Adipocyte (in vitro differentiated cells): ENCODE data around the gene ZBTB16.
A peak's percentile ranks its signal among the peaks of the same experiment; 100 is the strongest.

Source experiments
- DNase-seq: peaks from one replicate; pipeline ENCODE4 v3.0.0-alpha.2; 2015; ENCODE audit warnings: low read depth
- H3K27me3 ChIP-seq: replicated peaks from 2 replicates; pipeline ENCODE4 v1.7.0; 2013; ENCODE audit warnings: mild to moderate bottlenecking, low read length, moderate library complexity; ENCODE audit not compliant: control insufficient read depth, insufficient read depth
- H3K36me3 ChIP-seq: 2 replicates; pipeline ENCODE4 v1.7.0; 2013; ENCODE audit warnings: low read length, mild to moderate bottlenecking, moderate library complexity; ENCODE audit not compliant: control insufficient read depth, insufficient read depth, severe bottlenecking
- H3K4me1 ChIP-seq: 2 replicates; pipeline ENCODE4 v1.7.0; 2013; ENCODE audit warnings: mild to moderate bottlenecking, low read length, moderate library complexity; ENCODE audit not compliant: control insufficient read depth, insufficient read depth
- H3K4me3 ChIP-seq: 2 replicates; pipeline ENCODE4 v1.7.0; 2013; ENCODE audit warnings: mild to moderate bottlenecking, low read length, moderate library complexity
- H3K9ac ChIP-seq: 2 replicates; pipeline ENCODE4 v1.7.0; 2013; ENCODE audit warnings: mild to moderate bottlenecking, low read length, moderate library complexity
- H3K9me3 ChIP-seq: 2 replicates; pipeline ENCODE4 v1.7.0; 2013; ENCODE audit warnings: mild to moderate bottlenecking, low read length, moderate library complexity; ENCODE audit not compliant: control insufficient read depth

The ZBTB16 gene

DNA sequence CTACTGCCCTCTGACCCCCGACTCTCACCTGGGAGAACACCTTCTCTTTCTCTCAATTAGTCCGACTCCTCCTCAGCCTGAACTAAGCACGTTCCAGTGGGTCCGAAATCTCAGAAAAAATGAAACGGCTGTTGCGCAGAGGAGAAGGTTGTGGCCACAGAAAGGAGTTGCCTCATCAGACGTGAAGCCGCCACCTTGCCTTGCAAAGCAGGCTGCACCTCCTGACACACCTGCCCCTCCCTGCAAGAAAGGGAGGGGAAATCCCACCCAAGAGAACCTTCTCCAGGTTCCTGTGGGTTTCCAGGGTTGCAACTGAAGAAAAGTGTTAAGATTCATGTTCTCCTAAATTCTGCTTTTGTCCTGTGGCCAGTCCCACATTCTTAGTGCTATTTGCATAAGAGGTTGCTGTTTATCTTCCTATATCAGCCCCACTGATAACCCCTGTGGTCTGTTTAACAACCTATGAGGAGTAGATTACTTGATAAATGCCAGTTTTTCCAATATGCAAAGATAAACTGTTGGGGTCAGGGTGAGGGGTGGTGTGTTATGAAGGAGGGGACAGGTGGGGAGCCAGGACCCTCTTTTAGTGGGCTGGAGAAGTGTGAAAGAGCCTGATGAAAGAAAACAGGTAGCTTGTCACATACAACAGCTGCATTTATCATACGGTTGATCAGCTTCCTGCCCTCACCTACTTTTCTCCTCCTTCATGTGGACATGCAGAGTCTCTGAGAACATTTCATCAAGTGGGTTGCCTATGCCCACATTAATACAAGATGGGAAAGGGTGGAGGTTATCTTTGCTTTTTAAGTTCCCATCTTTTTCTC, 18.2 kb downstream of the ZBTB16 start:
- no peaks in the 10 kb centered on the region for H3K27me3 ChIP-seq
- peaks cover 96% of the 10 kb centered on the region for H3K4me1 ChIP-seq
- no peak overlapping the region for H3K4me3 ChIP-seq
- H3K36me3 ChIP-seq: peaks cover 49% of the 10 kb centered on the region
- no peaks in the 10 kb centered on the region for H3K9me3 ChIP-seq
- no peak for DNase-seq
- peak overlapping the region; percentile 79 for H3K9ac ChIP-seq

- Histone ChIP-seq H3K9me3 (no peaks in the 10 kb centered on the region), H3K4me1 (peaks cover 97% of the 10 kb centered on the region), H3K36me3 (peaks cover 50% of the 10 kb centered on the region), H3K4me3 (no peak overlapping the region), H3K9ac (peak overlapping the region; percentile 79), H3K27me3 (no peaks in the 10 kb centered on the region)
- no peak for DNase-seq
These were observed 18.9 kb downstream of the ZBTB16 start for GRCh38 chr11:114078423-114078822.

- no peak for DNase-seq
- Histone ChIP-seq H3K27me3 (no peaks in the 10 kb centered on the region), H3K4me1 (peaks cover 97% of the 10 kb centered on the region), H3K36me3 (peaks cover 45% of the 10 kb centered on the region), H3K4me3 (peak overlapping the region; percentile 54), H3K9me3 (no peaks in the 10 kb centered on the region), H3K9ac (peak overlapping the region; percentile 79)
These were observed 20.1 kb downstream of the ZBTB16 start for GRCh38 chr11:114079511-114080065.

DNA sequence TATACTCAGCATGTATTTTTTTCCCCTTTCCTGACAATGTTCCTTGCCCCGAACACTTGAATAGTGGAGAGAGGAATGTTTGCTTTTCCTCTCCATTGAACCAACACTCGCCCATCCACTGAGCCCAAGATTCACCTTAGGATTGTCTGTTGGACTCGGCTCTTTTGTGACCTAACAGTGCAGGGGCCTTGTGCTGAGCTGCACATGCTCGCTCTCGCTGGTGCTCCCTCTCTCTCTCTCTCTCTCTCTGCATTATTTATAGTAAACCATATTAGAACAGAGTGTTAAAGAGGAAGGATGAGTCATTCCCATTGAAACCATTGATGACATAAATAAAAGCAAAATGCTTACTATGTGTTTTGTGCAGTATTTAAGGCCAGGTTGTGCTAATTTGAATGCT, 20.7 kb downstream of the ZBTB16 start:
- DNase-seq: no peak

GRCh38 chr11:114080769-114081168, 21.3 kb downstream of the ZBTB16 start:
- Histone ChIP-seq H3K9me3 (no peaks in the 10 kb centered on the region), H3K4me1 (peaks cover 98% of the 10 kb centered on the region), H3K4me3 (peak overlapping the region; percentile 37)

More for the DNA sequence above, 20.7 kb downstream of the ZBTB16 start:
- H3K4me3 ChIP-seq: peak overlapping the region; percentile 54
- H3K36me3 ChIP-seq: peaks cover 42% of the 10 kb centered on the region
- H3K9ac ChIP-seq: peak overlapping the region; percentile 79
- H3K9me3 ChIP-seq: no peaks in the 10 kb centered on the region
- no peaks in the 10 kb centered on the region for H3K27me3 ChIP-seq
- H3K4me1 ChIP-seq: peaks cover 96% of the 10 kb centered on the region

DNA sequence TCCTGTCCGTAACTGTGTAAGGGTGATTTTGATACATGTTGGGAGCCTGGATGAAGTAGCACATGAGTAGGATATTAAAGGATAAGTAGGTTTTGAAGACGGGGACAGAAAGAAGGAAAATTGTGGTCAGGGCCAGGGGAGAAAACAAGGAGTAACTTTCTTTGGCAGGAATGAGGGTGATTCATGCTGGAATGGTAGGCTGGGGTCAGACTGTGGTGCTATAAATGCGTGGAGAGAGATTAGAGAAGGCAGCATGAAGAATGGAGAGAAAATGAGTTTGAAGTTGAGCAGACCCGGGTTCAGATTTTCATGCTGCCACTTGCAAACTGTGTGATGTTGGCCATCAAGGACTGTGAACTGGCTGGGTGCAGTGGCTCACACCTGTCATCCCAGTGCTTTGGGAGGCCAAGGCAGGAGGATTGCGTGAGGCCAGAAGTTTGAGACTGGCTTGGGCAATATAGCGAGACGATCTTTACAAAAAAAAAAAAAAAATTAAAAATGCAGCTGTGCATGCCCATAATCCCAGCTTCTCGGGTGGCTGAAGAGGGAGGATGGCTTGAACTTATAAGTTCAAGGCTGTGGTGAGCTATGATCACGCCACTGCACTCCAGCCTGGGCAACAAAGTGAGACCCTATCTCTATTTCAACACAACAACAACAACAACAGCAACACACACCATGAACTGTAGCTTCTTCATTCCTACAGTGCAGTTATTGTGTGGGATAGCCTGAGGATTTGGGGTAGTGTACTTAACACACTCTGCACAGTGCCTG, 22.3 kb downstream of the ZBTB16 start:
- peak; percentile 48 for DNase-seq

More at GRCh38 chr11:114080769-114081168, 21.3 kb downstream of the ZBTB16 start:
- no peak for DNase-seq
- Histone ChIP-seq H3K9ac (peak overlapping the region; percentile 79), H3K36me3 (peaks cover 46% of the 10 kb centered on the region), H3K27me3 (no peaks in the 10 kb centered on the region)

GRCh38 chr11:114082415-114082748, 22.9 kb downstream of the ZBTB16 start:
- H3K27me3 ChIP-seq: no peaks in the 10 kb centered on the region
- H3K4me3 ChIP-seq: no peak overlapping the region
- peak overlapping the region; percentile 79 for H3K9ac ChIP-seq
- H3K4me1 ChIP-seq: peaks cover 99% of the 10 kb centered on the region
- DNase-seq: peak; percentile 41
- no peaks in the 10 kb centered on the region for H3K9me3 ChIP-seq
- peaks cover 51% of the 10 kb centered on the region for H3K36me3 ChIP-seq

More for the DNA sequence above, 22.3 kb downstream of the ZBTB16 start:
- Histone ChIP-seq H3K4me3 (peak overlapping the region; percentile 37), H3K9ac (peak overlapping the region; percentile 79), H3K4me1 (peaks cover 99% of the 10 kb centered on the region), H3K9me3 (no peaks in the 10 kb centered on the region), H3K36me3 (peaks cover 51% of the 10 kb centered on the region), H3K27me3 (no peaks in the 10 kb centered on the region)

DNA sequence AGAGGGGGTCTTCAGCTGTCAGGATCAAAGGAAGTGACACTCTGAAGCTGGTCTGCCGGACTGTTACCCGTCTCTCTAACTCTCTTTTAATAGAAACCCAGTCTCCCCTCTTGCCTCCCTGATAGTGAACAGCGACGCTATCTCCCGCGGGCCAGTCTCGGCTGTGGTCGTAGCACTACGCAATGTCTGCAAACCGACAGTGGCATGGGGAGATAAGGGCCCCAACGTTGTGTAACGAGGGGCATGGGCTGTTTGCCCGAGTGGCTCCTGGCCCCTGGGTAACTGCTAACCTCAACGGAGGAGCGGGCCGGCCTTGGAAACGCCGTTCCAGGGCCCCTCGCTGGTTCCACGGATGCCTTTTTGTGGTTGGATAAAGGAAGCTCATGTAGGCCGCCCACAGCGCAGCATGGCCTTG, 23.3 kb downstream of the ZBTB16 start:
- Histone ChIP-seq H3K9ac (peak overlapping the region; percentile 79), H3K4me3 (no peak overlapping the region), H3K9me3 (no peaks in the 10 kb centered on the region), H3K27me3 (no peaks in the 10 kb centered on the region), H3K4me1 (peaks cover 99% of the 10 kb centered on the region), H3K36me3 (peaks cover 51% of the 10 kb centered on the region)
- DNase-seq: no peak

DNA sequence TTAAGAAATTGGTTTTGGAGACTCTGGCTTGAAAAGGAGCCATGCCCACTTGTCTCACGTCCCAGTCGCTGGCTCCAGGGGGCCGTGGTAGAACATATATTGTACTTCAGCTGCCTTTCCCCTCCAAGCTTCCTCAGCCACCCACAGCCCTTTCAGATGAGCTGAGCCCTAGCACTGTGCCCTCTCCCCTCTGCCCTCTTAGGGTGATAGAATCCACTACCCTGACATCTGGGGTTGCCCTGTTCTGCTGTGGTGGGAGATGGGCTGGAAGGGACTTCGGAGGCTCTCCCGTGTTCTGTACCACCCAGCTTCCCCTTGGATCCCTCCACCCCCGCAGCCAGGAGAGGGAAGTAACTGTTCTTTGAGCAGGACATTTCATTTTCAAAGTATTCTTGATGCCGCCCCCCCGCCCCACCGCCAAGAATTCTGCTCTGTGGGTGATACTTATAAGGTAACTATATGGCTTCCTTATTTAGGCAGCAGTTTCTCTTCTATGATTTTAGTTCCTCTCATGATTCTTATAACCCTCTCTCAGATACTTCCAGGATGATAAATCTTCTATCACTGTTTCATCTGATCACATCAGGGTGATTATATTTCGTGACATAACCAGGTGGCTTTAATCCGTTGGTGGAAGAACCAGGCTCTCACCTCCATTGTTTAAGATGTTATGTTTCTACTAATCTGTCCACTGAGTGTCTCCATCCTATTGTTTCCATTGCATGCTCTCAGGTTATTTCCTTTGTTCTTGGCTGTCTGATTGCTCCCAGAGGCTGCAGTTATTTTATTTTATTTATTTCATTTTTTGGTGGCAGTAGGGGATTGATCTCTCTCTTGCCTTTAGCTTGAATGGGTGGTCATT, 24.1 kb downstream of the ZBTB16 start:
- peak overlapping the region; percentile 79 for H3K9ac ChIP-seq
- no peak overlapping the region for H3K4me3 ChIP-seq
- H3K27me3 ChIP-seq: no peaks in the 10 kb centered on the region
- peaks cover 96% of the 10 kb centered on the region for H3K4me1 ChIP-seq
- no peaks in the 10 kb centered on the region for H3K9me3 ChIP-seq
- peaks cover 51% of the 10 kb centered on the region for H3K36me3 ChIP-seq
- DNase-seq: no peak

DNA sequence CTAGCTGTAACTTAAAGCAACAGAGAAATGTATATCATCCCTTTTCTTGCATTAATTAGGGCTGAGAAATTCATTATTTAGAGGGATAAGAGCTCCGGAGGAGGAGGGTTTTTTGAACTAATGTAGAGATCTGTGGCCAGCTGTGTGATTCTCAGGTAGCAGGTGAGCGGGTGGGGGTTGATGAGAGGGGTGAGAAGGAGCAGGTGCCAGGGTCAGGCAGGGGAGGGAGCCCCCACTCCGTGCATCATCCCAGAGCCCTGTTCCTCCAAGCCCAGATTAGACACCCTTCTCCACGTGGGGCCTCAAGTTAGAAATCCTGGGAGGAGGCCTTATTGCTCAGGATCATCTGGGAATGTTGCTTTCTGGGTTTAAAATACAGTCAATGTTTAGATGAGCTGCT, 24.9 kb downstream of the ZBTB16 start:
- H3K9ac ChIP-seq: peak overlapping the region; percentile 79
- no peaks in the 10 kb centered on the region for H3K9me3 ChIP-seq
- peaks cover 96% of the 10 kb centered on the region for H3K4me1 ChIP-seq
- H3K27me3 ChIP-seq: no peaks in the 10 kb centered on the region
- peaks cover 56% of the 10 kb centered on the region for H3K36me3 ChIP-seq
- no peak overlapping the region for H3K4me3 ChIP-seq
- DNase-seq: no peak
